IMR-90 (cell line): Measurements from ENCODE around the gene PRR32. TPM values are rescaled to one million over a fixed set of nuclear protein-coding genes. Genes with fewer than 3 reads are reported as not detected.

Experiments used
- ATAC-seq: fragments of 200-7000 bp; cut with Tn5 transposase; 2 replicates; pipeline ENCODE4 v1.9.1; 2020; ENCODE audit warnings: low read depth, mild to moderate bottlenecking, moderate library complexity
- BruUV-seq: library from RNA; stranded (reverse); fragments of 400-500 nt; replicated peaks from 2 replicates; lab custom pipeline; 2021; lab: Mats Ljungman, UMichigan
- CTCF ChIA-PET: fragments of 300-600 bp; formaldehyde crosslinking; extraction: SDS; loops from one replicate; lab custom pipeline; 2021; ENCODE audit warnings: antibody characterized with exemption; lab: Yijun Ruan, JAX
- POLR2A ChIA-PET: fragments of 300-600 bp; sonication (Branson Sonifier 250); formaldehyde crosslinking; loops from one replicate; lab custom pipeline; 2022; ENCODE audit warnings: antibody characterized with exemption; ENCODE audit not compliant: unreplicated experiment; lab: Charles Lee
- DNase-seq: peaks from one replicate; pipeline ENCODE4 v3.0.0; 2013
- H2AFZ ChIP-seq: replicated peaks from 2 replicates; pipeline ENCODE3; 2013; ENCODE audit warnings: low read length, mild to moderate bottlenecking; ENCODE audit not compliant: poor library complexity
- H2AK5ac ChIP-seq: 2 replicates; pipeline ENCODE4 v1.6.1; 2013; ENCODE audit warnings: low read depth, low read length, inconsistent platforms
- H2AK9ac ChIP-seq: replicated peaks from 2 replicates; pipeline ENCODE3; 2013; ENCODE audit warnings: mild to moderate bottlenecking, low read depth, low read length, moderate library complexity; ENCODE audit not compliant: poor library complexity
- H2BK120ac ChIP-seq: 2 replicates; pipeline ENCODE4 v1.6.1; 2013; ENCODE audit warnings: low read depth, low read length, inconsistent platforms
- H2BK15ac ChIP-seq: 3 replicates; pipeline ENCODE4 v1.6.1; 2013; ENCODE audit warnings: low read depth, low read length, inconsistent platforms
- H2BK20ac ChIP-seq: 2 replicates; pipeline ENCODE4 v1.6.1; 2013; ENCODE audit warnings: low read depth, mild to moderate bottlenecking, inconsistent platforms, low read length, moderate library complexity
- H2BK5ac ChIP-seq: 2 replicates; pipeline ENCODE4 v1.6.1; 2013; ENCODE audit warnings: mild to moderate bottlenecking, low read depth, low read length, inconsistent platforms; ENCODE audit not compliant: poor library complexity, severe bottlenecking
- H3K14ac ChIP-seq: replicated peaks from 2 replicates; pipeline ENCODE4 v1.6.1; 2013; ENCODE audit warnings: low read depth, low read length, inconsistent platforms
- H3K18ac ChIP-seq: 2 replicates; pipeline ENCODE4 v1.6.1; 2013; ENCODE audit warnings: low read depth, low read length, control low read depth
- H3K23ac ChIP-seq: 2 replicates; pipeline ENCODE4 v1.6.1; 2013; ENCODE audit warnings: low read depth, low read length, inconsistent platforms
- H3K27ac ChIP-seq: 2 replicates; pipeline ENCODE4 v1.5.1; 2013; ENCODE audit warnings: mild to moderate bottlenecking, control low read depth, low read length; ENCODE audit not compliant: insufficient read depth
- H3K27me3 ChIP-seq: 2 replicates; pipeline ENCODE4 v1.6.1; 2013; ENCODE audit warnings: low read length; ENCODE audit not compliant: control insufficient read depth, insufficient read depth
- H3K36me3 ChIP-seq: 2 replicates; pipeline ENCODE4 v1.6.1; 2013; ENCODE audit warnings: low read length, mixed read lengths; ENCODE audit not compliant: control insufficient read depth, insufficient read depth
- H3K4ac ChIP-seq: 2 replicates; pipeline ENCODE4 v1.6.1; 2013; ENCODE audit warnings: low read depth, low read length, inconsistent platforms
- H3K4me1 ChIP-seq: 2 replicates; pipeline ENCODE4 v1.6.1; 2013; ENCODE audit warnings: low read length, mixed read lengths; ENCODE audit not compliant: control insufficient read depth, insufficient read depth
- H3K4me2 ChIP-seq: 2 replicates; pipeline ENCODE4 v1.6.1; 2013; ENCODE audit warnings: low read depth, mild to moderate bottlenecking, control low read depth, low read length, moderate library complexity
- H3K4me3 ChIP-seq: 2 replicates; pipeline ENCODE4 v1.5.1; 2013; ENCODE audit warnings: low read depth, mild to moderate bottlenecking, control low read depth, low read length, moderate library complexity; ENCODE audit not compliant: insufficient read depth
- H3K56ac ChIP-seq: 2 replicates; pipeline ENCODE4 v1.6.1; 2013; ENCODE audit warnings: low read length, inconsistent platforms; ENCODE audit not compliant: insufficient read depth; ENCODE audit errors: extremely low read depth
- H3K79me1 ChIP-seq, 2 experiments: 2 replicates each; pipeline ENCODE4 v1.6.1; 2013; ENCODE audit warnings: low read length in 2 of 2, inconsistent platforms in 1 of 2, low read depth in 1 of 2
- H3K9ac ChIP-seq: 2 replicates; pipeline ENCODE4 v1.6.1; 2013; ENCODE audit warnings: low read depth, low read length, control low read depth
- H3K9me1 ChIP-seq: 2 replicates; pipeline ENCODE4 v1.6.1; 2013; ENCODE audit warnings: low read length, inconsistent platforms; ENCODE audit not compliant: insufficient read depth
- H3K9me3 ChIP-seq: 2 replicates; pipeline ENCODE4 v1.6.1; 2013; ENCODE audit warnings: low read length; ENCODE audit not compliant: control insufficient read depth, insufficient read depth
- H4K20me1 ChIP-seq: 2 replicates; pipeline ENCODE4 v1.6.1; 2013; ENCODE audit warnings: low read length, inconsistent platforms; ENCODE audit not compliant: insufficient read depth
- H4K5ac ChIP-seq: 2 replicates; pipeline ENCODE4 v1.6.1; 2013; ENCODE audit warnings: mild to moderate bottlenecking, low read depth, low read length, control low read depth
- H4K8ac ChIP-seq, 2 experiments: 2 replicates each; pipeline ENCODE4 v1.6.1; 2013; ENCODE audit warnings: low read depth in 2 of 2, low read length in 2 of 2, control low read depth in 1 of 2, inconsistent platforms in 1 of 2
- H4K91ac ChIP-seq: 2 replicates; pipeline ENCODE4 v1.6.1; 2013; ENCODE audit warnings: low read depth, low read length, inconsistent platforms; ENCODE audit not compliant: insufficient read depth
- BHLHE40 ChIP-seq: fragments of 150-350 bp; IDR thresholded peaks from 2 replicates; pipeline ENCODE4 v1.6.1; 2016; ENCODE audit warnings: mild to moderate bottlenecking, low read depth, low read length
- CEBPB ChIP-seq: IDR thresholded peaks from 2 replicates; pipeline ENCODE4 v1.6.1; 2012; ENCODE audit warnings: low read depth, low read length, improper control_type of control experiment
- CHD1 ChIP-seq: IDR thresholded peaks from 2 replicates; pipeline ENCODE4 v1.6.1; 2012; ENCODE audit warnings: low read depth, low read length, improper control_type of control experiment
- FOS ChIP-seq: fragments of 150-350 bp; IDR thresholded peaks from 2 replicates; pipeline ENCODE4 v1.6.1; 2016; ENCODE audit warnings: low read depth, low read length
- MAFK ChIP-seq: IDR thresholded peaks from 2 replicates; pipeline ENCODE4 v1.6.1; 2012; ENCODE audit warnings: low read depth, low read length, improper control_type of control experiment
- MAZ ChIP-seq: IDR thresholded peaks from 2 replicates; pipeline ENCODE4 v1.6.1; 2012; ENCODE audit warnings: low read depth, mild to moderate bottlenecking, low read length, improper control_type of control experiment, moderate library complexity, borderline replicate concordance
- MXI1 ChIP-seq: IDR thresholded peaks from 2 replicates; pipeline ENCODE4 v1.6.1; 2012; ENCODE audit warnings: low read depth, mild to moderate bottlenecking, low read length, moderate library complexity, borderline replicate concordance
- NFE2L2 ChIP-seq: fragments of 150-350 bp; IDR thresholded peaks from 2 replicates; pipeline ENCODE4 v1.6.1; 2016; ENCODE audit warnings: low read depth, mild to moderate bottlenecking, low read length
- POLR2A ChIP-seq: IDR thresholded peaks from 2 replicates; pipeline ENCODE4 v1.6.1; 2012; ENCODE audit warnings: mild to moderate bottlenecking, low read depth, low read length
- RAD21 ChIP-seq: IDR thresholded peaks from 2 replicates; pipeline ENCODE4 v1.6.1; 2012; ENCODE audit warnings: low read length, improper control_type of control experiment
- RCOR1 ChIP-seq: IDR thresholded peaks from 2 replicates; pipeline ENCODE4 v1.6.1; 2012; ENCODE audit warnings: mild to moderate bottlenecking, low read length, improper control_type of control experiment; ENCODE audit not compliant: insufficient replicate concordance
- WGBS, 2 experiments: methylation state at CpG; one replicate each; pipeline versions ENCODE4 v1.1.5 to v1.1.7; 2013; ENCODE audit warnings: missing lambda C conversion rate in 2 of 2; ENCODE audit not compliant: insufficient read length in 1 of 2; ENCODE audit errors: extremely low coverage in 2 of 2; 5-methylcytosine and 5-hydroxymethylcytosine counted together
- dilution Hi-C: fragments of 300-500 bp; cut with HindIII; formaldehyde crosslinking; loops from one replicate; pipeline ENCODE4 v1.14.3; 2018; ENCODE audit warnings: low sequenced_read_pairs; ENCODE audit not compliant: unreplicated experiment
- in situ Hi-C: fragments of 300-500 bp; cut with MboI; formaldehyde crosslinking; loops from 3 replicates; pipeline ENCODE4 v1.14.3; 2019; ENCODE audit warnings: low sequenced_read_pairs, inconsistent platforms, mixed read lengths
- intact Hi-C: fragments of 100-400 bp; cut with micrococcal nuclease; formaldehyde crosslinking; loops from 2 replicates; pipeline ENCODE4 v1.10.0; 2022
- polyA plus RNA-seq, 3 experiments: library from polyadenylated mRNA; depleted of rRNA; stranded (reverse); fragments of >200 nt; gene quantifications; 2 replicates each; pipeline ENCODE4 v1.2.3, GENCODE V29; 2012; ENCODE audit warnings: low replicate concordance in 1 of 3
- total RNA-seq: library from RNA; depleted of rRNA; stranded (reverse); fragments of >200 nt; gene quantifications from 2 replicates; pipeline ENCODE4 v1.2.3, GENCODE V29; 2012
- TF ChIP-seq, protein P1 (sequence below): fragments of 150-350 bp; IDR thresholded peaks from 2 replicates; pipeline ENCODE4 v1.6.1; 2016; ENCODE audit warnings: low read depth, mild to moderate bottlenecking, low read length, moderate library complexity, borderline replicate concordance
- TF ChIP-seq, protein P2 (sequence below): conservative IDR thresholded peaks from 2 replicates; pipeline ENCODE4 v1.5.1; 2012; ENCODE audit warnings: mild to moderate bottlenecking, low read depth, low read length, improper control_type of control experiment

The PRR32 gene
- total and polyA plus RNA-seq, 2 of the 4 experiments (the other 2 are of a cell fraction): not detected

DNA sequence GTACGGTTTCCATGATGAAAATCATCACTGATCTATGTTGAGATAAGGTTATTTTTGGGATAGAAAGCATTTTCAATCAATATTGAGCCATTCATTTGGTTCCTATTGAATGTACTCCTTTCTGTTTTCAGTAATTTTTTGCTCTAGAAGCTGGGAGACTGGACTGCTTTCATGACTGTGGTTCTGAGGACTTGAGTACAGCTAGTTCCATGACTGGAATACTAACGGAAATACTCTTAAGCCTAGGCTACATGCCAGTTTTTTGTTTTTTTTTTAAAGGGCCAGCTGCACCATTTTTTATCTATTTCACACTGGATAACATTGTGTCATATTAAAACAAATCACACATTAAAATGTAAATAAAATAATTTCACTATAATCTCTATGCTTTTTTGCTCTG is 16.7 kb downstream of the PRR32 start:
- Histone ChIP-seq H2AK5ac (no peak overlapping the region), H2AFZ (no peak overlapping the region), H3K9me3 (no peaks in the 10 kb centered on the region; the same call in 1 of the 2 replicates), H2BK15ac (no peak overlapping the region), H3K79me1 (no peaks in the 10 kb centered on the region), H3K23ac (no peak overlapping the region), H3K4me2 (no peak overlapping the region), H4K8ac (no peak overlapping the region), H4K20me1 (no peaks in the 10 kb centered on the region), H3K18ac (no peak overlapping the region), H3K56ac (no peak overlapping the region), H4K91ac (no peak overlapping the region), H3K4ac (no peak overlapping the region), H3K36me3 (no peaks in the 10 kb centered on the region), H2BK20ac (no peak overlapping the region), H2BK5ac (no peak overlapping the region), H3K14ac (no peak overlapping the region), H4K5ac (no peak overlapping the region), H2AK9ac (no peak overlapping the region), H3K9me1 (no peaks in the 10 kb centered on the region), H3K4me1 (no peaks in the 10 kb centered on the region), H2BK120ac (no peak overlapping the region), H3K9ac (no peak overlapping the region), H3K27ac (no peak overlapping the region), H3K4me3 (no peak overlapping the region), H3K27me3 (no peaks in the 10 kb centered on the region)
- WGBS, 2 experiments: 0% methylated on average over 1 of the region's 2 CpGs; no CpG with 5 or more reads in 1 of the 2 experiments
- ATAC-seq: no peak
- dilution Hi-C loops: no loop called here
- no peak for TF ChIP-seq MAZ
- TF ChIP-seq NFE2L2: no peak
- TF ChIP-seq, protein P1, sequence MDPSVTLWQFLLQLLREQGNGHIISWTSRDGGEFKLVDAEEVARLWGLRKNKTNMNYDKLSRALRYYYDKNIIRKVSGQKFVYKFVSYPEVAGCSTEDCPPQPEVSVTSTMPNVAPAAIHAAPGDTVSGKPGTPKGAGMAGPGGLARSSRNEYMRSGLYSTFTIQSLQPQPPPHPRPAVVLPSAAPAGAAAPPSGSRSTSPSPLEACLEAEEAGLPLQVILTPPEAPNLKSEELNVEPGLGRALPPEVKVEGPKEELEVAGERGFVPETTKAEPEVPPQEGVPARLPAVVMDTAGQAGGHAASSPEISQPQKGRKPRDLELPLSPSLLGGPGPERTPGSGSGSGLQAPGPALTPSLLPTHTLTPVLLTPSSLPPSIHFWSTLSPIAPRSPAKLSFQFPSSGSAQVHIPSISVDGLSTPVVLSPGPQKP: no peak
- TF ChIP-seq CHD1: no peak
- TF ChIP-seq MXI1: no peak
- no peak for TF ChIP-seq RCOR1
- TF ChIP-seq RAD21: no peak
- TF ChIP-seq MAFK: no peak
- no peak for TF ChIP-seq BHLHE40
- TF ChIP-seq, protein P2, sequence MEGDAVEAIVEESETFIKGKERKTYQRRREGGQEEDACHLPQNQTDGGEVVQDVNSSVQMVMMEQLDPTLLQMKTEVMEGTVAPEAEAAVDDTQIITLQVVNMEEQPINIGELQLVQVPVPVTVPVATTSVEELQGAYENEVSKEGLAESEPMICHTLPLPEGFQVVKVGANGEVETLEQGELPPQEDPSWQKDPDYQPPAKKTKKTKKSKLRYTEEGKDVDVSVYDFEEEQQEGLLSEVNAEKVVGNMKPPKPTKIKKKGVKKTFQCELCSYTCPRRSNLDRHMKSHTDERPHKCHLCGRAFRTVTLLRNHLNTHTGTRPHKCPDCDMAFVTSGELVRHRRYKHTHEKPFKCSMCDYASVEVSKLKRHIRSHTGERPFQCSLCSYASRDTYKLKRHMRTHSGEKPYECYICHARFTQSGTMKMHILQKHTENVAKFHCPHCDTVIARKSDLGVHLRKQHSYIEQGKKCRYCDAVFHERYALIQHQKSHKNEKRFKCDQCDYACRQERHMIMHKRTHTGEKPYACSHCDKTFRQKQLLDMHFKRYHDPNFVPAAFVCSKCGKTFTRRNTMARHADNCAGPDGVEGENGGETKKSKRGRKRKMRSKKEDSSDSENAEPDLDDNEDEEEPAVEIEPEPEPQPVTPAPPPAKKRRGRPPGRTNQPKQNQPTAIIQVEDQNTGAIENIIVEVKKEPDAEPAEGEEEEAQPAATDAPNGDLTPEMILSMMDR: no peak
- no peak for TF ChIP-seq FOS
- TF ChIP-seq POLR2A: no peak
- TF ChIP-seq CEBPB: no peak
- POLR2A ChIA-PET: no interaction called here
- in situ Hi-C loops: no loop called here
- no TSS peak for BruUV-seq
- no peak for DNase-seq
- CTCF ChIA-PET: no interaction called here
- intact Hi-C loops: no loop called here
